ENCODE measurements around the gene OSTM1. TPM values are rescaled to one million over a fixed set of nuclear protein-coding genes. Genes with fewer than 3 reads are reported as not detected.

OSTM1 gene
- polyA plus RNA-seq, 3 donors, result 13.4 to 60.1 (median 49.7) TPM

DNA sequence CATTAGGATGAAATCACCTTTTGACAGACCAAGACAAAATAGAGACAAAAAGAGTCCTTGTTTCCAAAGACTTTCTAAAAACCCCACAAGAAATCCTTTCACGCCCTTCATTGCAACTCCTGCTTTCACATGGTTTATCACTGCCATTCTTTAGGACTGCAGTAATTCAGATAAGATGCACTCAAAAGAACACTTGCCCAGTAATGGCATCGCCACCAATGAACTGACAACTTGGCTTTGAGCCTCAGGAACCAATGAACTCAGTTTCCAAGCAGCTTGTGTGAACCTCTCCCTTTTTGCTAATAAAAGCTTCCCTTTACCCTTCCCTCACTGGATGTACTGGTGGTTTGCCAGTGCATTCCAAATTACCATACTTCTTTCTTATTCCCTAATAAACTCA is 21.8 kb downstream of the OSTM1 start:
- H2AFZ ChIP-seq (ENCODE audit: insufficient read depth, low read depth, low read length, poor library complexity, severe bottlenecking), result no peak overlapping the region
- H3K4me3 ChIP-seq (replicated peaks in 1 of 3; ENCODE audit: low read depth in 2 of 3, low read length in 3 of 3), result no peak overlapping the region
- H3K9ac ChIP-seq (ENCODE audit: insufficient read depth, low read length, poor library complexity, severe bottlenecking), result no peak overlapping the region
- Mint-ChIP-seq H3K9me3 (no peaks in the 10 kb centered on the region), H3K36me3 (peaks cover 56 to 73% of the 10 kb centered on the region in 2 donors), H3K4me1 (no peaks in the 10 kb centered on the region), H3K27me3 (ENCODE audit: low read depth in 3 of 3) (peaks cover 0 to 3% (median 0%) of the 10 kb centered on the region in 3 donors), H3K27ac (no peak overlapping the region), H3K4me3 (no peak overlapping the region)
- TF ChIP-seq, protein P1, sequence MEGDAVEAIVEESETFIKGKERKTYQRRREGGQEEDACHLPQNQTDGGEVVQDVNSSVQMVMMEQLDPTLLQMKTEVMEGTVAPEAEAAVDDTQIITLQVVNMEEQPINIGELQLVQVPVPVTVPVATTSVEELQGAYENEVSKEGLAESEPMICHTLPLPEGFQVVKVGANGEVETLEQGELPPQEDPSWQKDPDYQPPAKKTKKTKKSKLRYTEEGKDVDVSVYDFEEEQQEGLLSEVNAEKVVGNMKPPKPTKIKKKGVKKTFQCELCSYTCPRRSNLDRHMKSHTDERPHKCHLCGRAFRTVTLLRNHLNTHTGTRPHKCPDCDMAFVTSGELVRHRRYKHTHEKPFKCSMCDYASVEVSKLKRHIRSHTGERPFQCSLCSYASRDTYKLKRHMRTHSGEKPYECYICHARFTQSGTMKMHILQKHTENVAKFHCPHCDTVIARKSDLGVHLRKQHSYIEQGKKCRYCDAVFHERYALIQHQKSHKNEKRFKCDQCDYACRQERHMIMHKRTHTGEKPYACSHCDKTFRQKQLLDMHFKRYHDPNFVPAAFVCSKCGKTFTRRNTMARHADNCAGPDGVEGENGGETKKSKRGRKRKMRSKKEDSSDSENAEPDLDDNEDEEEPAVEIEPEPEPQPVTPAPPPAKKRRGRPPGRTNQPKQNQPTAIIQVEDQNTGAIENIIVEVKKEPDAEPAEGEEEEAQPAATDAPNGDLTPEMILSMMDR (IDR thresholded peaks at IDR 0.05), result no peak
- intact Hi-C loops (cut with micrococcal nuclease), result no loop called here
- DNase-seq, result no peak
- no peaks in the 10 kb centered on the region for H3K4me1 ChIP-seq (ENCODE audit: control insufficient read depth in 1 of 2, insufficient read depth in 2 of 2, low read length in 2 of 2)
- H3K9me3 ChIP-seq (replicated peaks in 1 of 2; ENCODE audit: control insufficient read depth in 1 of 2, insufficient read depth in 1 of 2, low read length in 2 of 2), result no peaks in the 10 kb centered on the region
- H4K20me1 ChIP-seq (ENCODE audit: insufficient read depth, low read length), result peaks cover 11% of the 10 kb centered on the region
- WGBS (ENCODE audit: insufficient coverage), result 100% methylated on average over 2 of the region's 2 CpGs
- H3K27me3 ChIP-seq (ENCODE audit: control insufficient read depth in 2 of 2, insufficient read depth in 2 of 2, low read length in 2 of 2), result no peaks in the 10 kb centered on the region
- no peak overlapping the region for H3K4me2 ChIP-seq (replicated peaks; ENCODE audit: extremely low read depth, low read length, poor library complexity, severe bottlenecking)
- H3K79me2 ChIP-seq (ENCODE audit: insufficient read depth, low read length), result no peaks in the 10 kb centered on the region
- peaks cover 49 to 81% of the 10 kb centered on the region in 2 donors for H3K36me3 ChIP-seq (replicated peaks in 1 of 2; ENCODE audit: control insufficient read depth in 1 of 2, insufficient read depth in 2 of 2, low read length in 2 of 2)
- no peak overlapping the region for H3K27ac ChIP-seq (ENCODE audit: low read depth in 1 of 2, low read length in 2 of 2)

DNA sequence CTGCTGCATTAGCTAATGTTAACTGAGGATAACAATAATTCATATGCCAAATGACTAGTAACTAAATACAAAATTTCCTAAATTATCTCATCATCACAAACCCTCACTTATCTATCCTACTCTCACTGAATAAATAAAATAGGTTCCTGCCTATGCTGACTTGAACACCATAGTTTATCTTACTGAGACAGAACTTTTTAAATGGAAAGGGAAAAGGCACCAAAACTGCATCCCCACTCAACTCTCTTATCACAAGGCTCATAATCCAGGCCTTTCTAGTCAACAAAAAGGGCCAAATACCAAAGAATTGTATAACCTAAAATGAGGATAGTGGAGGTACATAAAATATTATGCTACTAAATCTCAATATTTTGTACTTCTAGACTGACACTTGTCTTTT is 23.1 kb downstream of the OSTM1 start:
- no peak overlapping the region for H3K27ac Mint-ChIP-seq
- intact Hi-C loops (cut with micrococcal nuclease), result no loop called here

More for the DNA sequence above, 23.1 kb downstream of the OSTM1 start:
- Histone ChIP-seq H3K4me3 (replicated peaks in 1 of 3; ENCODE audit: low read depth in 2 of 3, low read length in 3 of 3) (no peak overlapping the region), H3K27ac (ENCODE audit: low read depth in 1 of 2, low read length in 2 of 2) (no peak overlapping the region), H2AFZ (ENCODE audit: insufficient read depth, low read depth, low read length, poor library complexity, severe bottlenecking) (no peak overlapping the region), H3K4me2 (replicated peaks; ENCODE audit: extremely low read depth, low read length, poor library complexity, severe bottlenecking) (no peak overlapping the region), H3K27me3 (ENCODE audit: control insufficient read depth in 2 of 2, insufficient read depth in 2 of 2, low read length in 2 of 2) (no peaks in the 10 kb centered on the region), H3K79me2 (ENCODE audit: insufficient read depth, low read length) (no peaks in the 10 kb centered on the region), H3K4me1 (ENCODE audit: control insufficient read depth in 1 of 2, insufficient read depth in 2 of 2, low read length in 2 of 2) (no peaks in the 10 kb centered on the region), H4K20me1 (ENCODE audit: insufficient read depth, low read length) (peaks cover 9% of the 10 kb centered on the region), H3K9me3 (replicated peaks in 1 of 2; ENCODE audit: control insufficient read depth in 1 of 2, insufficient read depth in 1 of 2, low read length in 2 of 2) (no peaks in the 10 kb centered on the region), H3K9ac (ENCODE audit: insufficient read depth, low read length, poor library complexity, severe bottlenecking) (no peak overlapping the region), H3K36me3 (replicated peaks in 1 of 2; ENCODE audit: control insufficient read depth in 1 of 2, insufficient read depth in 2 of 2, low read length in 2 of 2) (peaks cover 51 to 81% of the 10 kb centered on the region in 2 donors)
- Mint-ChIP-seq H3K4me1 (no peaks in the 10 kb centered on the region), H3K36me3 (peaks cover 60 to 77% of the 10 kb centered on the region in 2 donors), H3K4me3 (no peak overlapping the region), H3K9me3 (no peaks in the 10 kb centered on the region), H3K27me3 (ENCODE audit: low read depth in 3 of 3) (peaks cover 0 to 3% (median 0%) of the 10 kb centered on the region in 3 donors)
- TF ChIP-seq, protein P1 (IDR thresholded peaks at IDR 0.05), result no peak
- no peak for DNase-seq
